ENCODE measurements around the gene PCDH10. TPM values are rescaled to one million over a fixed set of nuclear protein-coding genes. Genes with fewer than 3 reads are reported as not detected.

Gene PCDH10
- total RNA-seq, 1 donor from 2014 or later = 7.1 TPM

DNA sequence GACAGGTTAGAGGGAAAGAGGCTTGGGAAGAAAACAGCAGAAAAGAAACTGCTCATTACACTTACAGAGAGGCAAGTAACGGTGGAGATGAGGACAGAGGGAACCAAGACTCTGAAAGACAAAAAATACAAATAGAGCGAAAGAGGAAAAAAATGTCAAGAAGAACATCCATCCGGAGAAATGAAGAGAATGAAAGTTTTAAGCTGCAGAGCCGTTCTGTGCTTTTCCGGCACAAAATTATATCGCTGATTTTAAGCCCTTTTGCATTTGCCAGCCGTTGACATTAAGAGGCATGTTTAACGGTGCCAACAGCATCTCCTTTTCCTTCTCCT is 236 bp downstream of the PCDH10 start:
- DNase-seq (ENCODE audit: low spot score) (no peak), ATAC-seq (no peak)
- intact Hi-C loops (cut with DNase I) = no loop called here

DNA sequence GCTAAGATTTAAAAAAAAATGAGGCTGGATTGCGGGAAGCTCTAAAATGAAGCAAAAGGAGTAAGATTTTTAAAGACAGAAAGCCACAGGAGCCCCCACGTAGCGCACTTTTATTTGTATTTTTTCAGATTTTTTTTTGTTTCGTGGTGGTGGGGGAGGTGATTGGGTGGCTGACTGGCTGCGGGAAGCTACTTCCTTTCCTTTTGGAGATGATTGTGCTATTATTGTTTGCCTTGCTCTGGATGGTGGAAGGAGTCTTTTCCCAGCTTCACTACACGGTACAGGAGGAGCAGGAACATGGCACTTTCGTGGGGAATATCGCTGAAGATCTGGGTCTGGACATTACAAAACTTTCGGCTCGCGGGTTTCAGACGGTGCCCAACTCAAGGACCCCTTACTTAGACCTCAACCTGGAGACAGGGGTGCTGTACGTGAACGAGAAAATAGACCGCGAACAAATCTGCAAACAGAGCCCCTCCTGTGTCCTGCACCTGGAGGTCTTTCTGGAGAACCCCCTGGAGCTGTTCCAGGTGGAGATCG is 908 bp downstream of the PCDH10 start:
- ATAC-seq = no peak
- intact Hi-C loops (cut with DNase I) = no loop called here
- no peak for DNase-seq (ENCODE audit: low spot score)

DNA sequence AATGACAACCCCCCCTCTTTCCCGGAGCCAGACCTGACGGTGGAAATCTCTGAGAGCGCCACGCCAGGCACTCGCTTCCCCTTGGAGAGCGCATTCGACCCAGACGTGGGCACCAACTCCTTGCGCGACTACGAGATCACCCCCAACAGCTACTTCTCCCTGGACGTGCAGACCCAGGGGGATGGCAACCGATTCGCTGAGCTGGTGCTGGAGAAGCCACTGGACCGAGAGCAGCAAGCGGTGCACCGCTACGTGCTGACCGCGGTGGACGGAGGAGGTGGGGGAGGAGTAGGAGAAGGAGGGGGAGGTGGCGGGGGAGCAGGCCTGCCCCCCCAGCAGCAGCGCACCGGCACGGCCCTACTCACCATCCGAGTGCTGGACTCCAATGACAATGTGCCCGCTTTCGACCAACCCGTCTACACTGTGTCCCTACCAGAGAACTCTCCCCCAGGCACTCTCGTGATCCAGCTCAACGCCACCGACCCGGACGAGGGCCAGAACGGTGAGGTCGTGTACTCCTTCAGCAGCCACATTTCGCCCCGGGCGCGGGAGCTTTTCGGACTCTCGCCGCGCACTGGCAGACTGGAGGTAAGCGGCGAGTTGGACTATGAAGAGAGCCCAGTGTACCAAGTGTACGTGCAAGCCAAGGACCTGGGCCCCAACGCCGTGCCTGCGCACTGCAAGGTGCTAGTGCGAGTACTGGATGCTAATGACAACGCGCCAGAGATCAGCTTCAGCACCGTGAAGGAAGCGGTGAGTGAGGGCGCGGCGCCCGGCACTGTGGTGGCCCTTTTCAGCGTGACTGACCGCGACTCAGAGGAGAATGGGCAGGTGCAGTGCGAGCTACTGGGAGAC is 1.6 kb downstream of the PCDH10 start:
- ATAC-seq (no peak), DNase-seq (ENCODE audit: low spot score) (peak; percentile 54)
- intact Hi-C loops (cut with DNase I) = no loop called here

DNA sequence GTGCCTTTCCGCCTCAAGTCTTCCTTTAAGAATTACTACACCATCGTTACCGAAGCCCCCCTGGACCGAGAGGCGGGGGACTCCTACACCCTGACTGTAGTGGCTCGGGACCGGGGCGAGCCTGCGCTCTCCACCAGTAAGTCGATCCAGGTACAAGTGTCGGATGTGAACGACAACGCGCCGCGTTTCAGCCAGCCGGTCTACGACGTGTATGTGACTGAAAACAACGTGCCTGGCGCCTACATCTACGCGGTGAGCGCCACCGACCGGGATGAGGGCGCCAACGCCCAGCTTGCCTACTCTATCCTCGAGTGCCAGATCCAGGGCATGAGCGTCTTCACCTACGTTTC is 2.2 kb downstream of the PCDH10 start:
- DNase-seq (ENCODE audit: low spot score) = peak; percentile 56
- ATAC-seq = no peak
- intact Hi-C loops (cut with DNase I) = no loop called here

DNA sequence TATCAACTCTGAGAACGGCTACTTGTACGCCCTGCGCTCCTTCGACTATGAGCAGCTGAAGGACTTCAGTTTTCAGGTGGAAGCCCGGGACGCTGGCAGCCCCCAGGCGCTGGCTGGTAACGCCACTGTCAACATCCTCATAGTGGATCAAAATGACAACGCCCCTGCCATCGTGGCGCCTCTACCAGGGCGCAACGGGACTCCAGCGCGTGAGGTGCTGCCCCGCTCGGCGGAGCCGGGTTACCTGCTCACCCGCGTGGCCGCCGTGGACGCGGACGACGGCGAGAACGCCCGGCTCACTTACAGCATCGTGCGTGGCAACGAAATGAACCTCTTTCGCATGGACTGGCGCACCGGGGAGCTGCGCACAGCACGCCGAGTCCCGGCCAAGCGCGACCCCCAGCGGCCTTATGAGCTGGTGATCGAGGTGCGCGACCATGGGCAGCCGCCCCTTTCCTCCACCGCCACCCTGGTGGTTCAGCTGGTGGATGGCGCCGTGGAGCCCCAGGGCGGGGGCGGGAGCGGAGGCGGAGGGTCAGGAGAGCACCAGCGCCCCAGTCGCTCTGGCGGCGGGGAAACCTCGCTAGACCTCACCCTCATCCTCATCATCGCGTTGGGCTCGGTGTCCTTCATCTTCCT is 2.7 kb downstream of the PCDH10 start:
- DNase-seq (ENCODE audit: low spot score) (peak; percentile 56), ATAC-seq (no peak)
- intact Hi-C loops (cut with DNase I) = no loop called here

GRCh38 chr4:133152330-133152821 is 3.3 kb downstream of the PCDH10 start:
- ATAC-seq = no peak
- intact Hi-C loops (cut with DNase I) = no loop called here
- no peak for DNase-seq (ENCODE audit: low spot score)

- DNase-seq (ENCODE audit: low spot score) (no peak), ATAC-seq (no peak)
- intact Hi-C loops (cut with DNase I) = no loop called here
Observed at GRCh38 chr4:133152831-133153481, 3.9 kb downstream of the PCDH10 start.

GRCh38 chr4:133154725-133155124 is 5.6 kb downstream of the PCDH10 start:
- ATAC-seq (no peak), DNase-seq (ENCODE audit: low spot score) (no peak)
- intact Hi-C loops (cut with DNase I) = no loop called here

DNA sequence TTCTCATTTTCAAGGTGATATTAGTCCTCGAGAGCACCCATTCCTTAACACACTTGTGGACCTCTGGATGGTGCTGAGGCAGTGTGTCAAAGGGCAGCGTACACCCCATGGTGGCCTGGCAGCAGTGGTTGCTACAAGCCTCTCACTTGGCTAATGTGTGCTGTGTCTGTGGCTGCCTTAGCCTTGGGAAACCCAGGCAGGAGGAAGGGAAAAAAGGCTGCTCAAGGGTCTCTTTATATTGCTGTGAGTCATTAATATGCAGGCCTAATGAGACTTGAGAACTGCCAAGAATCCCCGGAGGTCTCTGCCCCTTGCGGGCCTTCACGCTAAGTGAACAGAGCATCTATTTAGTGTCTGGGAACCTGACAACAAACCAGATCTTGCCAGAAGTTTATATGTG is 7.0 kb downstream of the PCDH10 start:
- DNase-seq (ENCODE audit: low spot score) (no peak), ATAC-seq (peak; percentile 52)
- intact Hi-C loops (cut with DNase I) = no loop called here

DNA sequence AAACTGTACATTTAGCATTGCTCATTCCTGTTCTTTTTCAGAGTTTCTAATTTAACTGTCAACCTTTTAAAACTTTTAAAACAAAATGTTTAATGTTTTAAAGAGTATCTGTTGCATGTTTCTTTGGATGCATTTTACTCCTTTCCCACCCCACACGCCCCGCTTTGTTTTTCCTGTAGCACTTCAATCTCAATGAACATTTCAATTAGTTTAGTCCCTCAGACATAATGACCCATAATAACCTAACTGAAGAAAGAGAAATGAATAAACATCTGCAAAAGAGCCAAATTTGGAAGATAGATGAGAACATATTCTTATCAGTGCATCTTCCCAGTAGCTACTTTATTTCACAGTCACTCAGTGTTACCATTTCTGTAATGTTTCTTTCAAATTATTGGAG is 7.5 kb downstream of the PCDH10 start:
- no peak for ATAC-seq
- intact Hi-C loops (cut with DNase I) = no loop called here
- DNase-seq (ENCODE audit: low spot score) = no peak

DNA sequence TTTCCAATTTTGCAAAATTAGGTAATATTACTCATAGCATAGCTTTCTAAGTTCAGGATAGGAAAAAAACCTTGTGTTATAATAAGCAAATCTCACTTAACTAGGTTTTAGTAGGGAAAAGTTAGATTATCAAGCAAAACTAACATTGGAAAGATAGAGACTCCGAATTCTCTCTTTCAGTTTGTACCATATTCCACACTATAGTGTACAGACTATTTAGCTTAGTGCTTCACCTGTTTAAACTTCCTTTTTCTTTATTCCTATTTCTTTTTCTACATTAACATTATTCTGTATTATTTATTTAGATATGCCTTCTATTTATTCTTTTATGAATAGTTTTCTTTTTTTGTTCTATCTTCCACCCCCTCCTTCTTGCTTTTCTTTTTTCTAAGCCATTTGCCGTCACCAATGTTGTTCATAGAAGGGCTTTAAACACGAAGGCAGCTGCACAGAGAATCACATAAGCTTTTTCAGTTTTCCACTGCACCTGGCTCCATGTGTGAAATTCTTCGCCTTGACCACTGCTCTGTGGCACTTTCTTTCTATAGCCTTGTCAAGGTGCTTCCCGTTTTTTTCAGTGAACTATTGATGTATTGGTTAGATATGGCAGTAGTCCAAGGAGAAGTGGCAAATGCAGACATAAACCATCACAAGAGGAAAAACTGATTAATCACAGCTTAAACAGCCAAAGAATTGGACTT is 8.5 kb downstream of the PCDH10 start:
- no peak for ATAC-seq
- no peak for DNase-seq (ENCODE audit: low spot score)
- intact Hi-C loops (cut with DNase I) = no loop called here

DNA sequence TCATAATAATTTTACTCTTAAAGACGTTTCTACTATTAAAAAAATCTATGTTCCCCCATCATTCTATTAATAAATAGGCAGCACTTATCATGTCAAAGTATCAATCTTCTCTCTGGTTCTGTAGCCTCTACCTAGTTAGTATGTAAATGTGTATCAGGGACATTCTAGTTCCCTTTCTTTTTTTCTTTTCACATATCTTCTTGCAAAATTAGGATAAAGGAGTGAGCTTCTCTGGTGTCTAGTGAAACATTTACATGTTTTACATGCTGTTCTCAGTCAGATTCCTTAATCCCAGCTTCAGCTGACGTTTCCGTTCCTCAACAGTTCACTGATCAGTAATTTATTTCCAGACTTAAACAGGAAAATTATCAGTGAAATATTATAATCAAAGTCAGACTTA is 11.8 kb downstream of the PCDH10 start:
- ATAC-seq (no peak), DNase-seq (ENCODE audit: low spot score) (no peak)
- intact Hi-C loops (cut with DNase I) = no loop called here

DNA sequence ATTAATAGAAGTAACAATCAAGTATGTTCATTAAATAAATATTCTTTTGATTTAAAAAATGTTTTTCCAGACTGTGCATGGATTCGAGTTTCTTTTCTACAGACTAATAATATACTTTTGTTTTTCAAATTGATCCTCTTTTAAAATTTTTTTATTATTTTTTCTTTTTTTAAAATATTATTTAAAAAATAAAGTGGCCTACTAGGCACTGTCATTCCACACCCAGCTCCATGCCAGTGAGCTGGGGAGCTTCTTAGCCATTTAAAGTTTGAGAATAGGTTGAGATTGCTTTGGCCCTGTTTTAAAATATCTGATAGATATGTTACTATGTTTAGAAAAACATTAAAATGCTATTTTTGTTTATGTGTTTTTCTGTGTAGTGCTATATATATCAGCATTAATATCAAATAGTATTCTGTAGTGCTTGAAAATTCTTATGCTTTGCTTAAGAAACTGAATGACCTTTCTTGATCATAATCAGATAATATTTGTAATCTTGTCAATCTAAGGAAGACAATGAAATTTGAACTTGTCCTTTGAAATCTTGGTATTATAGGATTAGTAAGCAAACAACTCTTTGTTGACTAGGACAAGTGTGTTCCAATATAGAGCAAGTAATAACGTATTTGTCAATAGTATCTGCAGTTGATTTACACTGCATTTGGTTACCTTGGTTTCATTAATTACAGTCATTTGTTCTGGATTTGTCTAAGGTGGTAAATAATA is 12.6 kb downstream of the PCDH10 start:
- intact Hi-C loops (cut with DNase I) = no loop called here
- ATAC-seq (no peak), DNase-seq (ENCODE audit: low spot score) (no peak)

DNA sequence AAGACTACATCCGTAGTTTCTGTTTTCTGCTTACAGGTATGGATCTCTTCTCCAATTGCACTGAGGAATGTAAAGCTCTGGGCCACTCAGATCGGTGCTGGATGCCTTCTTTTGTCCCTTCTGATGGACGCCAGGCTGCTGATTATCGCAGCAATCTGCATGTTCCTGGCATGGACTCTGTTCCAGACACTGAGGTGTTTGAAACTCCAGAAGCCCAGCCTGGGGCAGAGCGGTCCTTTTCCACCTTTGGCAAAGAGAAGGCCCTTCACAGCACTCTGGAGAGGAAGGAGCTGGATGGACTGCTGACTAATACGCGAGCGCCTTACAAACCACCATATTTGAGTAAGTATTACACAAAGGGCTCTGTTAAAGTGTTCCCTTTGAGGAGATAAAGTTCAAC is 13.8 kb downstream of the PCDH10 start:
- ATAC-seq = no peak
- intact Hi-C loops (cut with DNase I) = no loop called here
- no peak for DNase-seq (ENCODE audit: low spot score)

DNA sequence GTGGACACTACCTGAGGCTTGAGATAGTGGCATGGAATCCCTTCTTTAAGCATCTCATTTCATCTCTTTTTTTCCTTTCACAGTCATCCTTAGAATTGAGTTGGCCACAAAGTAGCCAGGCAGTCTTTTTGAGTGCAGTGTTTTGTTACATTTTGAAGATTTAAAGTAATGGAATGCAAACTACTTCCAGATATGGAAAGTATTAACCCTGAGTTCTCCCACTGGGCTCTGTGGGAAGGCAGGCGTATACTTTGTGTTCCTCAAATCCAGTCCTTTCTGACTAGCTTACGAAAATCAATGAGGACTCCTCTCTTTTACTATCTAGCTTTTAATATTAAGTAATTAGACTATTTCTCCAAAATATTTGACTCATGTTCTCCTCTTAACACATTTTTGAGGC is 29.9 kb downstream of the PCDH10 start:
- intact Hi-C loops (cut with DNase I) = no loop called here
- no peak for DNase-seq (ENCODE audit: low spot score)
- ATAC-seq = no peak

GRCh38 chr4:133186210-133186609 is 37.1 kb downstream of the PCDH10 start:
- ATAC-seq = no peak
- DNase-seq (ENCODE audit: low spot score) = no peak

GRCh38 chr4:133186845-133187244 is 37.8 kb downstream of the PCDH10 start:
- no peak for ATAC-seq
- intact Hi-C loops (cut with DNase I) = no loop called here
- DNase-seq (ENCODE audit: low spot score) = no peak

More at GRCh38 chr4:133186210-133186609, 37.1 kb downstream of the PCDH10 start:
- intact Hi-C loops (cut with DNase I) = no loop called here

DNA sequence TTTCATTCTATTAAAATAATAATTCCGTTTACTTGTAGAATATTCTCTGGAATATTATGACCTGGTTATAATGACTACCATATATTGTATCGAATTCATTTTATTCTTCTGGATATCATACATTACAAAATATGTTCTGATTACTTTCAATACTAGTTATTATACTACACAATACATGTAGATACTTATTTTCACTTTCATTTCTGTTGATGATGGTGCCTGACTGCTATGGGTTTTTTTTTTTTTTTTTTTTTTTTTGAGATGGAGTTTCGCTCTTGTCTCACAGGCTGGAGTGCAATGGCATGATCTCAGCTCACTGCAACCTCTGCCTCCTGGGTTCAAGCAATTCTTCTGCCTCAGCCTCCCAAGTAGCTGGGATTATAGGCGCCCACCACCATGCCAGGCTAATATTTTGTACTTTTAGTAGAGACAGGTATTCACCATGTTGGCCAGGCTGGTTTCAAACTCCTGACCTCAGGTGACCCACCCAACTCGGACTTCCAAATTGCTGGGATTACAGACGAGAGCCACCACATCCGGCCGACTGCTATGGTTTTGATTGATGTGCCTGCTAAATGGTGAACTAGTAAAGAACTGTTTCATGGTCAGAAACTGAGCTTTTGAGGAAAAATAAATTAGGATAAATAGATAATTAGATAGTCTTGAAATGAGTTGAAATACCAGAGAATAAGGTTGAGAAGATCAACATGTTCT is 39.5 kb downstream of the PCDH10 start:
- intact Hi-C loops (cut with DNase I) = no loop called here
- DNase-seq (ENCODE audit: low spot score) (no peak), ATAC-seq (no peak)

Measured in sciatic nerve (tissue), 2 donors.